Smooth muscle cell (in vitro differentiated cells): ENCODE results near the gene ACAP2. TPM values are rescaled to one million over a fixed set of nuclear protein-coding genes. Genes with fewer than 3 reads are reported as not detected.

Experiments used
- DNase-seq: peaks from one replicate; lab custom pipeline; 2025; ENCODE audit not compliant: unreplicated experiment; lab: John Stamatoyannopoulos, UW
- H2AFZ ChIP-seq: fragments of 200-600 bp; sonication (generic); 2 replicates; pipeline ENCODE4 v1.6.0; 2016; ENCODE audit warnings: antibody characterized with exemption, low read depth, mild to moderate bottlenecking
- H3F3A ChIP-seq: fragments of 200-600 bp; sonication (generic); 2 replicates; pipeline ENCODE4 v1.6.0; 2017; ENCODE audit warnings: antibody characterized with exemption, low read depth
- H3K27ac ChIP-seq: fragments of 200-600 bp; sonication (generic); 2 replicates; pipeline ENCODE4 v1.5.1; 2016; ENCODE audit warnings: low read depth, mild to moderate bottlenecking
- H3K27me3 ChIP-seq: fragments of 200-600 bp; sonication (generic); 2 replicates; pipeline ENCODE4 v1.6.1; 2016; ENCODE audit warnings: low read depth, mild to moderate bottlenecking
- H3K36me3 ChIP-seq: fragments of 200-600 bp; sonication (generic); 2 replicates; pipeline ENCODE4 v1.5.1; 2016; ENCODE audit warnings: low read depth
- H3K4me1 ChIP-seq: fragments of 200-600 bp; sonication (generic); 2 replicates; pipeline ENCODE4 v1.5.1; 2016; ENCODE audit warnings: low read depth
- H3K4me2 ChIP-seq: fragments of 200-600 bp; sonication (generic); 2 replicates; pipeline ENCODE4 v1.6.0; 2016; ENCODE audit warnings: mild to moderate bottlenecking
- H3K4me3 ChIP-seq: fragments of 200-600 bp; sonication (generic); 2 replicates; pipeline ENCODE4 v1.5.1; 2016; ENCODE audit warnings: mild to moderate bottlenecking
- H3K79me2 ChIP-seq: fragments of 200-600 bp; sonication (generic); 2 replicates; pipeline ENCODE4 v1.6.0; 2016; ENCODE audit warnings: low read depth, mild to moderate bottlenecking
- H3K9ac ChIP-seq: fragments of 200-600 bp; sonication (generic); 2 replicates; pipeline ENCODE4 v1.6.0; 2016; ENCODE audit warnings: low read depth
- H3K9me3 ChIP-seq: fragments of 200-600 bp; sonication (generic); replicated peaks from 2 replicates; pipeline ENCODE4 v1.5.1; 2016; ENCODE audit warnings: low read depth
- H4K20me1 ChIP-seq: fragments of 200-600 bp; sonication (generic); 2 replicates; pipeline ENCODE4 v1.6.0; 2016; ENCODE audit warnings: low read depth
- WGBS: methylation state at CpG from one replicate; pipeline ENCODE4 v1.1.7; 2016; ENCODE audit warnings: low lambda C conversion rate; 5-methylcytosine and 5-hydroxymethylcytosine counted together
- polyA plus RNA-seq: library from polyadenylated mRNA; unstranded; fragments of >200 nt; fragmentation: Nextera tagmentation; extraction: Ambion mirVana; gene quantifications from 2 replicates; pipeline ENCODE4 v1.2.1, GENCODE V29; 2016
- total RNA-seq: library from RNA; depleted of rRNA; stranded (reverse); fragments of >200 nt; gene quantifications from 2 replicates; pipeline ENCODE4 v1.2.3, GENCODE V29; 2014
- TF ChIP-seq, protein P1 (sequence below): fragments of 200-600 bp; sonication (generic); IDR thresholded peaks from 2 replicates; pipeline ENCODE4 v1.5.1; 2017; ENCODE audit warnings: borderline replicate concordance, mild to moderate bottlenecking, antibody characterized with exemption; ENCODE audit not compliant: insufficient read depth, poor library complexity, severe bottlenecking

ACAP2 gene
- total and polyA plus RNA-seq, 2 experiments from 2014 or later: 19.8 to 41.8 TPM

GRCh38 chr3:195259475-195260279 lies 183.1 kb downstream of the ACAP2 start:
- Histone ChIP-seq H2AFZ (peak overlapping the region; percentile 79), H3K4me1 (peaks cover 14% of the 10 kb centered on the region), H3K4me3 (peak overlapping the region; percentile 80), H3K79me2 (peaks cover 3% of the 10 kb centered on the region), H4K20me1 (peaks cover 4% of the 10 kb centered on the region), H3K36me3 (no peaks in the 10 kb centered on the region), H3K27ac (peak overlapping the region; percentile 92), H3F3A (peaks cover 27% of the 10 kb centered on the region), H3K9me3 (no peaks in the 10 kb centered on the region), H3K9ac (peak overlapping the region; percentile 59), H3K27me3 (no peaks in the 10 kb centered on the region), H3K4me2 (peak overlapping the region; percentile 93)
- DNase-seq: peak; percentile 86
- TF ChIP-seq, protein P1, sequence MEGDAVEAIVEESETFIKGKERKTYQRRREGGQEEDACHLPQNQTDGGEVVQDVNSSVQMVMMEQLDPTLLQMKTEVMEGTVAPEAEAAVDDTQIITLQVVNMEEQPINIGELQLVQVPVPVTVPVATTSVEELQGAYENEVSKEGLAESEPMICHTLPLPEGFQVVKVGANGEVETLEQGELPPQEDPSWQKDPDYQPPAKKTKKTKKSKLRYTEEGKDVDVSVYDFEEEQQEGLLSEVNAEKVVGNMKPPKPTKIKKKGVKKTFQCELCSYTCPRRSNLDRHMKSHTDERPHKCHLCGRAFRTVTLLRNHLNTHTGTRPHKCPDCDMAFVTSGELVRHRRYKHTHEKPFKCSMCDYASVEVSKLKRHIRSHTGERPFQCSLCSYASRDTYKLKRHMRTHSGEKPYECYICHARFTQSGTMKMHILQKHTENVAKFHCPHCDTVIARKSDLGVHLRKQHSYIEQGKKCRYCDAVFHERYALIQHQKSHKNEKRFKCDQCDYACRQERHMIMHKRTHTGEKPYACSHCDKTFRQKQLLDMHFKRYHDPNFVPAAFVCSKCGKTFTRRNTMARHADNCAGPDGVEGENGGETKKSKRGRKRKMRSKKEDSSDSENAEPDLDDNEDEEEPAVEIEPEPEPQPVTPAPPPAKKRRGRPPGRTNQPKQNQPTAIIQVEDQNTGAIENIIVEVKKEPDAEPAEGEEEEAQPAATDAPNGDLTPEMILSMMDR: peak; percentile 50
- under 1% methylated on average over 68 of the region's 82 CpGs for WGBS

GRCh38 chr3:195259154-195259474 lies 183.7 kb downstream of the ACAP2 start:
- WGBS: 16% methylated on average over 7 of the region's 7 CpGs
- peak overlapping the region; percentile 79 for H2AFZ ChIP-seq
- peaks cover 26% of the 10 kb centered on the region for H3F3A ChIP-seq
- peak overlapping the region; percentile 93 for H3K4me2 ChIP-seq
- H3K27ac ChIP-seq: peak overlapping the region; percentile 92
- peaks cover 4% of the 10 kb centered on the region for H4K20me1 ChIP-seq
- no peaks in the 10 kb centered on the region for H3K9me3 ChIP-seq
- H3K27me3 ChIP-seq: no peaks in the 10 kb centered on the region
- TF ChIP-seq, protein P1: no peak
- H3K9ac ChIP-seq: peak overlapping the region; percentile 59
- no peaks in the 10 kb centered on the region for H3K36me3 ChIP-seq
- no peak for DNase-seq
- H3K4me1 ChIP-seq: peaks cover 15% of the 10 kb centered on the region
- H3K4me3 ChIP-seq: peak overlapping the region; percentile 80
- peaks cover 3% of the 10 kb centered on the region for H3K79me2 ChIP-seq

DNA sequence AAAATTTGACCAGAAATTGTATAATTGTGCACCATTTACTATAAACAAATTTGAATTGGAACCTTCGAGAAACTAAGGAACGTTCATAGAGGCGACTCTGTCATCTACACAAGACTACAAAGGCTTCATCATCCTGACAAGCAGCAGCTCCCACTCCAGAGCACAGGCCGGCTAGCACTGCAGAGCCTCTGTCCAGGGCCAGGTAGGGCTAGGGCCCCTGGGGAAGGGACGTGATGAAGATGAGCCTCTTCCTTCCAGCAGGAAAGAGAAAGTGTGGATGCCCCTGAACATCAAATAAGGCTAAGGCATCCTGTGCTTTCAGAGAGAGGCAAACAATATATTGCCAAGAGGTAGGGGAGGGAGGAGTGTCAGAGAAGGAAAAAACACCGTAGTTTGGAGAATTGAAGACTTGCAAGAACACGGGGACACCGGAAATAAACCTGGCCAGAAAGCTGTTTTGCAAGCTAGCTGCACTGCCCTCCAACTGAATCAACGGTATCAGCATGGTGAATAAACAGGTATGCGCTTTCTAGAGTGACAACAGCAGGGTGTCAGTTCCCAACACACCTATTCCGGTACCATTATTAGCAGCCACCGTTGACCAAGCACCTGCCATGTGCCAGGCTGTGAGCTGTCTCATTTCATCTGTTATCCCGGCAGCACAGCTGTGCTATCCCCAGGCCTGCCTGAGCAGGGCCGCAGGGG lies 184.2 kb downstream of the ACAP2 start:
- Histone ChIP-seq H2AFZ (no peak overlapping the region), H3K9ac (peak overlapping the region; percentile 59), H3K4me3 (peak overlapping the region; percentile 80), H3K27ac (peak overlapping the region; percentile 92), H3K79me2 (peaks cover 4% of the 10 kb centered on the region), H3K27me3 (no peaks in the 10 kb centered on the region), H3K36me3 (no peaks in the 10 kb centered on the region), H3K4me1 (peaks cover 19% of the 10 kb centered on the region), H3K4me2 (peak overlapping the region; percentile 93), H3K9me3 (no peaks in the 10 kb centered on the region), H3F3A (peaks cover 24% of the 10 kb centered on the region), H4K20me1 (peaks cover under 1% of the 10 kb centered on the region)
- WGBS: 71% methylated on average over 14 of the region's 14 CpGs
- TF ChIP-seq, protein P1: no peak
- DNase-seq: no peak
